NCI-H524 (cell line): ENCODE measurements around the gene SCRN1.

Source experiments
- DNase-seq, 2 experiments: peaks; one replicate each; lab custom pipeline; 2025; lab: John Stamatoyannopoulos, UW

SCRN1 gene

DNA sequence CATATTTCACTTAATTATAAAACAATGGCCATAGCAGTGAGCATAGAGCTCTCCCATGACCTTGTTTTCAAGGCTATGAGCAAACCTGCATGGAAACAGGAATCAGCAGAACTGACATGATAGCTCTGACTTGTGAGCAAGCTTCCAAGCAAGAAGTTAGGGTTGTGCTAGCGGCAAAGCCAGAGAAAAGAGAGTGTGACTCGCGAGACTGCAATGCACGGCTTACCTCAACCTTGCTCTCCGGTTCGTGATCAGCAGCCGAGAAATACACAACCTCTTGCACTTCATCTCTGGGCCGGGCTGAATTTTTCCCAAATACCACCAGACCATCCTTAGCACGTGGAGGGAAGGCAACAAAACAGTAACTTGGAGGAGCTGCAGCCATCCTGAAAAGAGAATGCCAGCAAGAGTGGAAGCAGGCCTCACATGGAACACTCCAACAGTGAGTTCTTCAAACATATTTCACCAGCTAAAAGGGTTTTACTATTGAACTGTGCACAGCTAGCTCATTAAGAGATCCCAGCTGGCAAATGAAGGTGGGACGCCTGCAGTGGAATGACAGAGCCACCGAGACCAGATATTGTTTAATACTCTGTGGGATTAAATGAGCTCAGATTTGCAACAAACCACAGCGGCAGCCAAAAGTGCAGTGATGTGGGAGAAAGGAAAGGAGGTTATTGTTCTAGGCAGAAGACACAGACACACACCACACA is 20.8 kb downstream of the SCRN1 start:
- peak in 1 of 2 experiments; percentile 10 for DNase-seq

DNA sequence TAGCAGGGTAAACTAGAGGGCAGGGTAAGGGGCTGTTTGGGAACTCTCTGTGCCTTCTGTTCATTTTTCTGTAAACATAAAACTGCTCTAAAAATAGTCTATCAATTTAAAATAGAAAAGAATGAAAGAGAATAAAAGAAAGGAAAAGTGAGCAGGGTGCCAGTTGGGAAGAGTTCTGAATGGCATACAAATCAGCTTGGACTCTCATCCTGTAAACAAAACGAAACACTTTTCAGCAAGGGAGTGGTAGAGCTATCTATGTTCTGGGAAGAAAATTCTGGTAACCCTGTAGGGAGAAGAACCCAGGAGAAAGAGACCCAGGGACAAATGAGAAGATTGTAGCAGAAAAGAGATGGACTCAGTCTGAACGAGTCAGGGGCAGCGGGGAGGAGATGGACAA is 24.6 kb downstream of the SCRN1 start:
- DNase-seq: no peak

- no peak for DNase-seq
Measured at GRCh38 chr7:29962035-29962434, 27.6 kb downstream of the SCRN1 start.

- DNase-seq: peak in 1 of 2 experiments; percentile 55
Measured at GRCh38 chr7:29961611-29962010, 28.0 kb downstream of the SCRN1 start.

- peak in 1 of 2 experiments; percentile 14 for DNase-seq
Measured at GRCh38 chr7:29958667-29959358, 30.8 kb downstream of the SCRN1 start.

- DNase-seq: peak; percentile 98 to 99
Measured at GRCh38 chr7:29957521-29958310, 31.9 kb downstream of the SCRN1 start.

- DNase-seq: no peak
Measured at GRCh38 chr7:29956487-29956836, 33.1 kb downstream of the SCRN1 start.

GRCh38 chr7:29955799-29956486 is 33.7 kb downstream of the SCRN1 start:
- no peak for DNase-seq

- no peak for DNase-seq
Measured at GRCh38 chr7:29955075-29955792, 34.4 kb downstream of the SCRN1 start.

GRCh38 chr7:29953726-29954347 is 35.8 kb downstream of the SCRN1 start:
- no peak for DNase-seq

- no peak for DNase-seq
Measured at GRCh38 chr7:29951206-29951605, 38.4 kb downstream of the SCRN1 start.

- no peak for DNase-seq
Measured at GRCh38 chr7:29950480-29950879, 39.1 kb downstream of the SCRN1 start.

DNA sequence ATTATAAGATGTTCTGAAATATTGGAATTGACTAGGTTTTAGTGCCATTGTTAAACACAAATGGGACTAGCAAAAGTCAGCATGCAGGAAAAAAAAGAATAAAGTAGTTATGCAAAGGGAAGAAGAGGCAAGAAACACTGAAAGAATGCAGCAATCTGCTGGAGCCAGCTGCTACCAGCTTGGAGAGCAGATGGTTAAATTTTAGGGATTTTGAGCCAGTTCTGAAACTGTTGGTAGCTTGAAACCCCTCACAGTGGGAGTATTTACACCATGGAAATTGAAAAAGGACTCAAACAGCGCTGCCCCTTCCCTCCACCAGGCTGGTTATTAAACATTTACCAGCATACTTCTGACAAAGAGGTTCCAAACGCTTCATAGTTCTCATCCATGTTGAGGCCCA is 41.0 kb downstream of the SCRN1 start:
- peak in 1 of 2 experiments; percentile 42 for DNase-seq

- no peak for DNase-seq
Measured at GRCh38 chr7:29946428-29947186, 43.0 kb downstream of the SCRN1 start.

- no peak for DNase-seq
Measured at GRCh38 chr7:29945259-29945809, 44.3 kb downstream of the SCRN1 start.

GRCh38 chr7:29940199-29940598 is 49.4 kb downstream of the SCRN1 start:
- no peak for DNase-seq

DNA sequence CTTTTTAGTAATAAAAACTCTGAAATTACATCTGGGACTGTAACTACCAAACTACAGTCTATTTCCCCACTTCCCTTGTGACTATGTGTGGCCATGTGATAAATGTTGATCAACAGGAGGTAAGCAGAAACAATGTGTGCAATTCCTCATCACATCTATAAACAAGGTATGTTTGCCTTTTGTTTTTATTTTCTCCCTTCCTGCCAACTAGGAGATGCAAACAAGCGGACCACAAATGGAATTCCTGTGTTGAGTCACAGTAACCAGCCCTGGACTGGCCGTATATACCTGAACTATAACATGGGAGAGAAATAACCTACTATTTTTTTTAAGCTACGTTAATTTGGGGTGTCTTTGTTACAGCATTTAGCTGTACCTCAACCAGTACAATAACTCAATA is 52.5 kb downstream of the SCRN1 start:
- no peak for DNase-seq

DNA sequence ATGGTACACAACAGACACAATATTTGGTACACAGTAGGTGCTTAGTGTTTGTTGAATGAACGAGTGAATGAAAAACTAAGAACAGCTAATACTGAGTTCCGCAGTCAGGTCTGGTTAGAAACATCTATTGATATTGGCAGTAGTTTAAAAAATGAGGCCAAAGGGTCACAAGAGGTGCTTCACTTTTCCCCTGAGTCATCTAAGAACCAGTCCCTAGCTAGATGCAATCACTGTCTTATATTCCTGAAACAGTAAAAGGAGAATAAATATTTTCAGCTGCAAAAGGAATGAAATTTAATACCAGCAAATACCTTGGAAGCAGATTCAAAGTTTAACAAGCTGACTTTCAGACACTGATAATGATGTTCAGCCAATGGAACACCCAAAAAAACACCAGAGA is 54.5 kb downstream of the SCRN1 start:
- DNase-seq: no peak

- no peak for DNase-seq
Measured at GRCh38 chr7:29929018-29929807, 60.4 kb downstream of the SCRN1 start.
